ENCODE data around the gene MRPL22. TPM values are rescaled to one million over a fixed set of nuclear protein-coding genes. Genes with fewer than 3 reads are reported as not detected.
A peak's percentile ranks its signal among the peaks of the same experiment; 100 is the strongest.

Gene MRPL22
- 38.4 TPM for total RNA-seq (ENCODE audit: unreplicated experiment)
- long read RNA-seq, transcript MRPL22-207 (7 exons, 3,176 nt), result major isoform, 33 of 34 reads
- long read RNA-seq, partial matches to known transcripts, result 0 of 34 reads
- long read RNA-seq, other reads (novel, unspliced or antisense), result 1 of 34 reads

GRCh38 chr5:154940772-154941620, at the start of gene MRPL22:
MRPL22 (plus strand) TSS chr5:154941073; CDS start chr5:154941111, 38 bp downstream.
- H3K9me3 Mint-ChIP-seq (ENCODE audit: unreplicated experiment), result peaks cover 3% of the 10 kb centered on the region
- peak within 1 kb of the TSS; percentile 97 for H3K4me3 Mint-ChIP-seq (ENCODE audit: unreplicated experiment)
- peak within 1 kb of the TSS; percentile 94 for H3K27ac Mint-ChIP-seq (ENCODE audit: unreplicated experiment)
- DNase-seq, result peak; percentile 94
- peaks cover 2% of the 10 kb centered on the region for H3K4me1 Mint-ChIP-seq (ENCODE audit: low read depth, unreplicated experiment)
- H3K27me3 Mint-ChIP-seq (ENCODE audit: unreplicated experiment), result peaks cover 7% of the 10 kb centered on the region
- peak; percentile 21 for TF ChIP-seq CTCF (IDR thresholded peaks at IDR 0.05; ENCODE audit: partially characterized antibody, unreplicated experiment)
- no peaks in the 10 kb centered on the region for H3K36me3 Mint-ChIP-seq (ENCODE audit: unreplicated experiment)

- H3K4me3 Mint-ChIP-seq (ENCODE audit: unreplicated experiment), result no peak overlapping the region
- TF ChIP-seq CTCF (IDR thresholded peaks at IDR 0.05; ENCODE audit: partially characterized antibody, unreplicated experiment), result no peak
- peaks cover 2% of the 10 kb centered on the region for H3K27me3 Mint-ChIP-seq (ENCODE audit: unreplicated experiment)
- H3K27ac Mint-ChIP-seq (ENCODE audit: unreplicated experiment), result no peak overlapping the region
- no peak for DNase-seq
- H3K4me1 Mint-ChIP-seq (ENCODE audit: low read depth, unreplicated experiment), result no peaks in the 10 kb centered on the region
- no peaks in the 10 kb centered on the region for H3K9me3 Mint-ChIP-seq (ENCODE audit: unreplicated experiment)
- H3K36me3 Mint-ChIP-seq (ENCODE audit: unreplicated experiment), result peaks cover 7% of the 10 kb centered on the region
Observed at GRCh38 chr5:154892369-154892771, 48.5 kb upstream of the MRPL22 start.

- Mint-ChIP-seq H3K4me3 (ENCODE audit: unreplicated experiment) (no peak overlapping the region), H3K4me1 (ENCODE audit: low read depth, unreplicated experiment) (no peaks in the 10 kb centered on the region), H3K27me3 (ENCODE audit: unreplicated experiment) (peaks cover 2% of the 10 kb centered on the region), H3K36me3 (ENCODE audit: unreplicated experiment) (peaks cover 6% of the 10 kb centered on the region), H3K27ac (ENCODE audit: unreplicated experiment) (no peak overlapping the region), H3K9me3 (ENCODE audit: unreplicated experiment) (no peaks in the 10 kb centered on the region)
- DNase-seq, result no peak
- no peak for TF ChIP-seq CTCF (IDR thresholded peaks at IDR 0.05; ENCODE audit: partially characterized antibody, unreplicated experiment)
Observed at GRCh38 chr5:154893381-154893780, 47.5 kb upstream of the MRPL22 start.

- no peak for TF ChIP-seq CTCF (IDR thresholded peaks at IDR 0.05; ENCODE audit: partially characterized antibody, unreplicated experiment)
- H3K27ac Mint-ChIP-seq (ENCODE audit: unreplicated experiment), result no peak overlapping the region
- no peaks in the 10 kb centered on the region for H3K9me3 Mint-ChIP-seq (ENCODE audit: unreplicated experiment)
- peaks cover 2% of the 10 kb centered on the region for H3K27me3 Mint-ChIP-seq (ENCODE audit: unreplicated experiment)
- H3K4me3 Mint-ChIP-seq (ENCODE audit: unreplicated experiment), result no peak overlapping the region
- no peak for DNase-seq
- H3K4me1 Mint-ChIP-seq (ENCODE audit: low read depth, unreplicated experiment), result no peaks in the 10 kb centered on the region
- H3K36me3 Mint-ChIP-seq (ENCODE audit: unreplicated experiment), result no peaks in the 10 kb centered on the region
Observed at GRCh38 chr5:154895606-154896561, 45.0 kb upstream of the MRPL22 start.
